ENCODE results near the gene SH2D4B.

The SH2D4B gene

DNA sequence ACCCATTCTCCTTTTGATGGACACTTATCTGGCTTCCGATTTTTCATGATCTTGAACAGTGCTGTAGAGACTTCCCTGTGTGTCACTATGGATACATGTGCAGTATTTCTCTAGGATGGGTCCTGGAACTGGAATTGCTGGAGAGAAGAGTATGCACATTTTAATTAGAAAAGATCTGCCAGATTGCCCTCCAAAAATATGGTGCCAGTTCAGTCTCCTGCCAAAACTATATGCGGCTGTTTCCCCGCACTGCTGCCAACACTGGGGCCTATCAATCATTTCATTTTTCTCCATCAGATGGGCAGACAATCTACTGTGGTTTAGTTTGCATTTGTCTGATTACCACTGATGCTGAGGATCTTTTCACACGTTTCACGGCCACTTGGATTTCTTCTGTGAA is 105.0 kb downstream of the SH2D4B start:
- no peak for DNase-seq (ENCODE audit: low spot score)

DNA sequence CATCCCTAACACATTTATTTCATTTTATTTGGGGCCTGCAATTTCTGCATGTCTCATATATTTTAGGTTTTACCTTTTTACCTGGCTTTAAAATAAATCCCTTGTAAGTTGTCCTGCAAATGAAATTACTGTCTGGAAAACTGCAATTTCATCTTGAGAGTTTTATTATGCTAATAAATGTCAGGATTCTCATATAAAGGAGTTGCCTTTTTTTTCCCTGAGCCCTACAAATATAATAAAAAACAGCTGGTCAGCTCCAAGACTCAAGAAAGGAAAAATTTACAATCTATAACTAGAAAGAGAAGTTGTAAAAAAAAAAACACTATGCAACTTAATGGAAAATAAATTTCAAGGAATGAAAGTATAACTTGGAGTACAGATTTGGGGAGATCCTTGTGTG is 108.7 kb downstream of the SH2D4B start:
- DNase-seq (ENCODE audit: low spot score): no peak

DNA sequence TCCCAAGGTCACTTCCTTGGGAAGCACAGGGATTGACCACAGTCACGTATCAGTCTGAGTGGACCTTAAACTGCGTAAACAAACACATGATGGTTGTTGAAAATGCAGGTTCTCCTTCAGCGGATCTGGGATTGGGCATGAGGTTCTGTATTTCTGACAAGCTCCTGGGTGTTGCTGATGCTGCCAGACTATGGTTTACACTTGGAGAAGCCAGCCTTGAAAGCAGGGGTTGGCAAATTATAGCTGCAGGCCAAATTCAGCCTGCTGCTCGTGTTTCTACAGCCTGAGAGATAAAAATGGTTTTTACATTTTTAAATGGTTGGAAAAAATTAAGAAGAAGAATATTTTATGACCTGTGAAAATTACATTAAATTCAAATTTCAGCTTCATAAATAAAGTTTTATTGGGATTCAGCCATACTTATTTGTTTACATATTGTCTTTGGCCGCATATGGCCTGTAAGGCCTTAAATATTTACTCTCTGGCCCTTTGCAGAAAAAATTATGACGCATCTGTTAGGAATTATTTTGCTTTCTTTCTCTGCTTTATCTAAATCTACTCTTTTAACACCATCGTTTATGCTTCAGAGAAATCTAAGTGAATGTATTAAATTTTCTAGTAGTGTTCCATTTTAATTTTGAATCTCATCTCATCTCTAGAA is 109.6 kb downstream of the SH2D4B start:
- DNase-seq (ENCODE audit: low spot score): no peak

DNA sequence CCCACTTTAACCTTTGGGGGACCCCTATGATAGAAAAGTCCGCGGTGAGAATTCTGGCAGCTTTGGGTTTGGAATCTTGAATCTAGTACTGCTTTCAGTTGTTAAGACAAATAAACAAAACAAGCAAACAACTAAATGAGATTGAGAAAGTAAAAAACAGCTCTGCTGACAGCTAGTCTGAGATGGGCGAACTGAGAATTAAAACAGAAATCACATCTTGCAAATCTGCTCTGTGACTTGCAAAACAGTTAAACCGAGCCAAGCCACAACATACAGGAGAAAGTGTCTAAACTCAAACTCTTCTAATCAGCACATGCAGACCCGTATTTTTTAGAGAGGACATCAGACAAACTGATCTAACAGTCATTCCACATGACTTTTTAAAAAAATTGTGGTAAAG is 110.4 kb downstream of the SH2D4B start:
- DNase-seq (ENCODE audit: low spot score): no peak

DNA sequence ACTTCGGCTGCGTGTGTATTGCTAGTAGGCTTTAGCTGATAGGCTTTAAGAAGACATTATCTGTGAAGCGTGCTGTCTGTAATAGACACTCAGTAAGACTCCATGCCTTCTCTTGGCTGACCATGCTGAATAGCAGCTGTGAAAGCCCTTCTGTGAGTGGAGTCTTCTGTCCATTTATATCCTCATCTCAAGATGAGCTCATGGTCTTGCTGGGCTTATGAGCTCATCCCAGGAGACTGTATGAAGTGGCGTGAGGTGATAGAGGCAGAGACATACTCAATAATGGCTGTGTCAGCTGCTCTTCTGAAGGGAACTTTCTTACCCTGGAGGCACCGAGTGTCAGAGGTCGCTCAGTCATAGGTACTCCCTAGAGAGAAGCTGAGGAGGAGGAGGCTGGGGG is 111.5 kb downstream of the SH2D4B start:
- DNase-seq (ENCODE audit: low spot score): no peak

DNA sequence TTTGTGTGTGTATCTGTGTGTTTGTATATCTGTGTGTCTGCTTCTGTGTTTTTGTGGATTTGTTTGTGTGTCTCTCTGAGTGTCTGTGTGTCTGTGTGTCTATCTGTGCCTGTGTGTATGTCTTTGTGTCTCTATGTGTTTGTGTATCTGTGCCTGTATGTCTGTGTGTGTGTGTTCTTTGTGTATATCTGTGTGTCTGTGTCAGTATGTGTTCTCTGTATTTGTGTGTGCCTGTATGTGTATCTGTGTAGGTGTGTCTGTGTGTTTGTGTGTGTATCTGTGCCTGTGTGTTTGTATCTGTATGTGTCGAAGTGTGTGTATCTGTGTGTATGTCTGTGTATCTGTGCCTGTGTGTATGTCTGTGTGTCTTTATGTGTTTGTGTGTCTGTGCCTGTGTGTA is 118.2 kb downstream of the SH2D4B start:
- DNase-seq (ENCODE audit: low spot score): no peak

DNA sequence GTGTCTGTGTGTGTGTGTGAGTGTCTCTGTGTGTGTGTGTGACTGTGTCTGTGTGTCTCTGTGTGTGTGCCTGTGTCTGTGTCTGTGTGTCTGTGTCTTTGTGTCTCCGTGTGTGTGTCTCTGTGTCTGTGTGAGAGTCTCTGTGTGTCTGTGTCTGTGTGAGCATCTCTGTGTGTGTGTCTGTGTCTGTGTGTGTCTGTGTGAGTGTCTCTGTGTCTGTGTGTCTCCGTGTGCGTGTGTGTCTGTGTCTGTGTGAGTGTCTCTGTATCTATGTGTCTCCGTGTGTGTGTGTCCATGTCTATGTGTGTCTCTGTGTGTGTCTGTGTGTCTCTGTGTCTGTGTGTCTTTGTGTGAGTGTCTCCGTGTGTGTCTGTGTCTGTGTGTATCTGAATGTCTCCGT is 120.4 kb downstream of the SH2D4B start:
- DNase-seq (ENCODE audit: low spot score): no peak

DNA sequence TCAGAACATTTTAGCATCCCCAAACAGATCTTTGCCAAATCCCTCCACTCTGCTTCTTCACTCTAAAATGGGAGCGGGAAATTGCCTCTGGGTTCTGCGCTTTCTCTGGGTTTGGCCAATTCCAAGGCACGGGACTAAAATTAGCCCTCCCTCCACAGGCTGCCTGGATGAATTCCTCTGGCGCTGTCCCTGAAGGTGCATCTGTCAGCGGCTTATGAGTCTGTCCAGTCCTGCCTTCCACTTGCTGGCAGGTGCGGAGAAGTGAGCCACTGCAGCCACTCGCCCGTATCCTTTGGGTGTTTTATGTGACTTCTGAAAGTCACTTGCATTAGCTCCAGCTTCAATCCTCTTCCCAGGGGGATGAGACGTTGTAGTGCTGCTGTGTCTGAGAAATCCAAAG is 121.6 kb downstream of the SH2D4B start:
- no peak for DNase-seq (ENCODE audit: low spot score)

DNA sequence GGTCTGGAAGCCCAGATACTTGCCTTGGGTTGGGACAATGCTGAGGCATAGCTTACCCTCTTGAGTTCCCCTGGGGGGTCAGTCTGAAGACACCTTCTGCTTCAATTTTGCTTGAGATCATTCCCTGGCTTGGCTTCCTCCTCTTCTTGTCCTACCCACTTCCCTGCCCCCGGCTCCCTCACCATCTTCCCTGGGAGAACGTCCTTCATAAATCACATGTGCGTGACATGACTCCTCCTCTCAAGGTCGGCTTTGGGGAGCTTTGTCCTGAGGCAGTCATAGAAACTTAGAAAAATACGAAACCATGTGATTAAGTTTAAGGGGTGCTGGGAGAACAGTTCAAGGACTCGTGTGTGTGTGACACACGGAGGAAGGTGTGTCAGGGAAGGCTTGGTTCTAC is 122.6 kb downstream of the SH2D4B start:
- no peak for DNase-seq (ENCODE audit: low spot score)

DNA sequence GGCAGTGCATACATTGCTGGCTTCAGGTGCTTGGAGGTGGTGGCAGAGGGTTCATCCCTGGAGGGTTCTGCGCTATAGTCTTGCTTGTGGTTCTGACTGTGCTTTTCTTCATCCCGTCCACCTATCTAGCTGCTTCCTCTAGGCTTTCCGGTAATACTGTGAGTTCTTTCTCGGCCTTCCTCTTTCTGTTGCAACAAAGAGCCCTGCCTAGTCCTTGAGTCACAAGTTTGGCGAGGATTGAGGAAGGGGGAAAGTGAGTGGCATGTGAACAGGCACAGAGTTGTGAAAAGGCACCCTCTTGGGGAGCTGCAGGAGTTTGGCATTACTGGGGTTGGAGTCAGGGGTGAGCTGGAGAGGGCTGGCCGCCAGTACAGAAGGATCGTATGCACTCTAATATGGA is 123.0 kb downstream of the SH2D4B start:
- no peak for DNase-seq (ENCODE audit: low spot score)

DNA sequence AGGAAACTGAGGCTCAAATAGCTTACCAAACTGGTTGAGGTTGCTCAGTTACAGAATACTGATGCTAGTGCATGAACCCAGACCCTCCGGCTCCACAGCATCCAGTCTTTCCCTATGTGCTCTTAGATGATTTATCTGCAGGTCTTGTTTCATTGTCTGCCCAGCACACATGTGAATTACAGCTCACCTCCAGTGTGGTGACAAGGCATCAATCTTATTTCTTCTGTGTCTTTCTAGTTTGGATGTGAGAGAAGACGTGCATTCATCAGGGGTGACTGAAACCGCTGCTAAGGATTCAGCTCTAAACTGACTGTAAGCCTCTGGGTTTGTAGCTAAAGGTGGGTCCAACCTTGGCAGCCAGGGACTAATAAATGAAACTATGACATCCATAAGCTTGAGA is 123.8 kb downstream of the SH2D4B start:
- no peak for DNase-seq (ENCODE audit: low spot score)

DNA sequence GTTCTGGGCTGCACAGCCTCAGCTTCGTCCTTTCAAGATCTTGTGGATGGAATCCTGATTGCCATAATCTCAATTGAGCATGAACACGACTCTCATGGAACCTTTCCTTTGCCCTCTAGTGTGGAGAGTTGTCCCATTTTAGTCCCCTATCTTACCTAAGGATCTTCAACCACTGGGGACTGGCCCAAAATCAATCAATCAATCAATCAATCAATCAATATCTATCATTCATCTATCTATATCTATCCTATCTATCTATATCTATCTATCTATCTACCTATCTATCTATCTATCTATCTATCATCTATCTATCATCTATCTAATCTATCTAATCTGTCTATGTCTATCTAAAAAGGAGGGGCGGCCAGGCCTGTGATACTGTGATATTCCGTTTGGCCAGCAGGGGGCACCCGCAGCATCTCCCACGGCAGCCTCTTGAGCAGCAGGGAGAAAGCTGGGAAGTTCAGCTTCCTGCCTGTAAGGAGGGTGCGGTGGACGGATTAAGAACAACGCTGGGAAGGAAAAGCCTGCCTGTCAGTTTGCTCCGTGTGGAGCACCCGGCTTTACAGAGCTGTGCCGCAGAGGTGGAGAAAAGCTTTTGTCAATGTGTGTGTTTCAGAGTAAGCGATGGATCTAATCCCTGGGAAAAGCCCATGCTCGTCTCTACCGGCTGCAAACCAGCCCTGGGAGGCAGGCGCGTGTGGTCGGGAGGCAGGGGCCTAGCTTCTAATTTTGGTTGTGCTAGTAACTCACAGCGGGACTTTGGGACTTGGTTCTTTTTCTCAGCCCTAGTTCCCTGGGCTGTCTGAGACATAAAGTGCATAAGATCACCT is 124.9 kb downstream of the SH2D4B start:
- DNase-seq (ENCODE audit: low spot score): peak; percentile 52

DNA sequence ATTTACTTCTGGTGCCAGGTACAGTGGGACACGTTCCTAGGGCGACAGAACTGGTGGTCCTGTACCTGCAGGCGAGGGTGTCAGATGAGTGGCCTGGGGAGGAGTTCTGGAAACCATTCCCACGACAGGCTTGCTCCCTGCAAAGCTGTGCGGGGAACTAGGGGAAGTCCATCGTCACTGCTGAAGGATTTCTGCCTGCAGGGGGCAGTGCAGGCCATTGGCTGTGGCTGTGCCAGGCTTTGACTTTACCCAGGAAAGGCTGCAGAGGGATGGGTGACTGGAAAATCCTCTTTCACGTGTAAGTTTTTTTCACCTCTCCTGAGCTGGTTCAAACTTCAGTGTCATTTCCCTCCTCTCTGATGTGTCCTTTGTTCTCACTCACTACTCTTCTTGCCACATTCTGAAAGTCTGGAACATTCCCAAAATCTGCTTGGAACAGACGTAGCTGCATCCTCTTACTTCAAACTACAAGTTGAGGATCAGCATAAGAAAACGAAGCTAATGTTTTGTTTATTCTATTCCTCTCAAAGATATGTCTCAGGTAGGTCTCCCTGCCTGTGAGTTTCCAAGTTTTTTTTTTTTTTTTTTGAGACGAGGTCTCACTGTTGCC is 126.5 kb downstream of the SH2D4B start:
- DNase-seq (ENCODE audit: low spot score): peak; percentile 20

DNA sequence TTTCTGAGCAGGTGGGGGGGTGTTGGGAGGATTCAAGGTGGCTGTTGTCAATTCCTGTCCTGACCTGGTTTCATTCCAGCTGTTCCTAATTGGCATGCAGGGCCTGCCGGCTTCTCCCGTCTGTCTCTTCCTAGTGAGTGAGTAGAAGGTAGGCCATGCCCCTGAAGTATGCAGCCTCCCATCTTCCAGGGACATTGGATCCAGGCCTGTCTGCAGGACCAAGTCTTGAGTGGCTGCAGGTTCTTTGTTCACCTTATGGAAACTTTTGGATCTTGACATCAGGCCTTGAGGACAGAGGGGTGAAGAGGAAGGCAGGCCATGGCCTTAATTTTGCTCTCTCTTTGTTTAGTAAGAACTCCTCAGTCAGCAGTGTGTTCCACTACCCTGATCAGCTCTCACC is 131.8 kb downstream of the SH2D4B start:
- DNase-seq (ENCODE audit: low spot score): no peak

DNA sequence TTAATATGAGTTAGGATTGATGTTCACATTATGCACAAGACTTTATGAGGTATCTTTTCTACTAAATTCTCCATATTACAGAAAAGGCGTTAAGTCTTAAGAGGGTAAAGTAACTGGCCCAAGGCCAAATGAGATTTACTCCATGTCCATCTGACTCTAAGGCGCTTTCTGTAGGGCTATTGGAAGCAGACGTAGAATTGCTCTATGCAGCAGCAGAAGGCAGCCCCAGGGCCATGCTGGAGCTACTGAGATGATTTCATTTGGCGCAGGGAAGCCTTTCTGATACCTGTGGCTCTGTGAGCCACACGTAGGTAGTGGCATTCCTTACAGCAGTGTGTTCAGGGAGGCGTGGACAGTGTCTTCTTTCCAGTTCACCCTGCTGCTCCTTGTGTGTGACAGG is 133.1 kb downstream of the SH2D4B start:
- DNase-seq (ENCODE audit: low spot score): no peak

DNA sequence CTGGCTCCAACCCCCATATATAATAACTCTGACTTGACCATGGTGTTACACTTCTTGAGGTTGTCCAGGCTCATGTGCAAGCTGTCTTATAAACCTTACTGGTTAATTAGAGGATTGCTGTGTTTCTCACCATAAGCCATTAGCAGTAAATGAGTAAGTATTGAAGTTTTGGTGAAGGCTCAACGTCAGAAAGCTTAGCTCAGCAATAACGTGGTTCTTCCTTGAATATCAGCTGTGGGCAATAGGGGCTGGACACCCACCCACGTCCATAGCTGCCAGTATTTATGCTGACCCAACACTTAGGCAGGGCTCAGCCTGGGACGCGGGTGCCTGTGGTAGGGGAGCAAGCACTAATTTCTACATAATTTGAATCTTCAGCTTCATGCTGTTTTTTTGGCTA is 134.1 kb downstream of the SH2D4B start:
- no peak for DNase-seq (ENCODE audit: low spot score)

DNA sequence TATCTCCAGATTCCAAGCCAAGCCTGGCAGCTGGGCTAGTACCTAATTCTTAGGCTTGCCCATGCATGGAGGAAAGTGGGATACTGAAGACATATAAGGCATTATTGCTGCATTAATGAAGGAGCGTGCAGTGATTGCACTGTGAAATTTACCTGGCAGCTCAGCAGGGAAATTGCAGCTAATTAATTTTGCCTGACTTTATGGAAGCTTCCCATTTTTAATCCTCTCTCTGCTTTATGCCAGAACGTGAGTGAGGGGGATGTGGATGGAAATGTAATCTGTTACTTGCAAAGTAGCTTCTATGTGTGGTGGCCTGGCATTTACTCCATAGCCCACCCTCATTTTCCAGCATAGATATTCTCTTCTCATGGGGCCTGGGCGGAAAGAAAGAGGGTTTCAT is 134.9 kb downstream of the SH2D4B start:
- DNase-seq (ENCODE audit: low spot score): no peak

DNA sequence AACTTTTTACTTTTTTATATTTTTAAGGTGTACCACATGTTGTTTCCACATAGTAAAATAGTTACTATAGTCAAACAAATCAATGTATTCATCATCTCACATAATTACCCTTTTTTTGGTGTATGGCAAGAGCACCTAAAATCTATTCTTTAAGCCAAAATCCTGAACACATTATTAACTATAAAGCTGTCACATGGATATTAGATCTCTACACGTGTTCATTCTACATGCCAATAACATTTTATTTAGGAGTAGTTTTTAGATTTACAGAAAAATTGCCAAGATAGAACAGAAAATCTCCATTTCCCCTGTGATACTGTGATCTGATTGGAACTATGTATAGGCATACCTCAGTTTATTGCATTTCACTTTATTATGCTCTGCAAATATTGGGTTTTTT is 137.1 kb downstream of the SH2D4B start:
- DNase-seq (ENCODE audit: low spot score): no peak

DNA sequence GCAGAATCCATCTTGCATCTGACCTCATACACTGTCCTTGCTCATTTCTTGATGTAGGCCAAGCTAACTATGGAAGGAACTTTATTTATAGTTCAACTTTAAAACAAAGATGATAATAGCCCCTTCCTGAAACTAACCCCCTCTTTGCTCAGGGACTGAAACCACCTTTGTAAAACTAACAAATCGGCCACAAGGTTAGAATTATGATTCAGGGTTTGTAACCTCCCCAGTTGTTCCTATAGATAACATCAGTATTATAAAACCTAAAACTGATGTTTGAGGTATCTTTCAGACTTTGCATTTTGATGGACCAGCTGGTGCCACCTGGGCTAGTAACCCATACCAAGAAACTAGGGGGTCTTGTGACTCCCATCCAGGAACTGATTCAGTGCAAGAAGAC is 143.4 kb downstream of the SH2D4B start:
- DNase-seq (ENCODE audit: low spot score): no peak

DNA sequence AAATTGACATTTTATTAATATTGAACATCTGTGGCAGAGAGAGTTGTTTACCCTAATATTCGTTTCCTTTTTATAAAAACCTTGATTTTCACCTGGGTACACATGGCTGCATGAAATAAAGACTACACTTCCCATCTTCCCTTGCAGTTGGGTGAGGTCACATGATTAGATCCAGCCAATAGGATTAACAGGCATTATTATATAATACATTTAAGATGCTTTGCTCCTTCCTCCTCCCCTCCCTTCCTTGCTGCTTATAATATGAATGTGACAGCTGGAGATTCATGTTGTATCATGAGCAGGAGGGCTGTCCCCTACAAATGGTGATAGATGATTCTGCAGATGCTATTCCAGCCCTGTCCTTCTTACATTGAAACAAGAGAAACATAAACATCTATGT is 146.6 kb downstream of the SH2D4B start:
- DNase-seq (ENCODE audit: low spot score): peak; percentile 17

DNA sequence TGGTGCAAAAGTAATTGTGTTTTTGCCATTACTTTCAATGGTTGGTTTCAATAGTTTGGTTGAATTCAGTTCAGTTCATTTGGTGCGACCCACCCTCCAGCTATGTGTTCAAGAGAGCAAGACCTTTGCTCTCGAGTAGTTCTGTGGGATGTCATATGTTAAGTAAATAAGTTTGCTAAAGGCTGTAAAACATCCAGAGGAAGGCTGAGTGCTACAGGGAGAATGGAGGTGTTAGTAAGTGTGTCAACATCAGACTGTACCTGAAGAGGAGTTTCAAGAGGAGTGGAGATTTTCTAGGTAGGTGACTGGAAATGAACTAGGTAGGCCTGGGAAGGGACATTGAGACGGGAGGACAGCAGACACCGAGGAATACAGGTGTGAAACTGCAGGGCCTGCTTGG is 147.7 kb downstream of the SH2D4B start:
- DNase-seq (ENCODE audit: low spot score): no peak

DNA sequence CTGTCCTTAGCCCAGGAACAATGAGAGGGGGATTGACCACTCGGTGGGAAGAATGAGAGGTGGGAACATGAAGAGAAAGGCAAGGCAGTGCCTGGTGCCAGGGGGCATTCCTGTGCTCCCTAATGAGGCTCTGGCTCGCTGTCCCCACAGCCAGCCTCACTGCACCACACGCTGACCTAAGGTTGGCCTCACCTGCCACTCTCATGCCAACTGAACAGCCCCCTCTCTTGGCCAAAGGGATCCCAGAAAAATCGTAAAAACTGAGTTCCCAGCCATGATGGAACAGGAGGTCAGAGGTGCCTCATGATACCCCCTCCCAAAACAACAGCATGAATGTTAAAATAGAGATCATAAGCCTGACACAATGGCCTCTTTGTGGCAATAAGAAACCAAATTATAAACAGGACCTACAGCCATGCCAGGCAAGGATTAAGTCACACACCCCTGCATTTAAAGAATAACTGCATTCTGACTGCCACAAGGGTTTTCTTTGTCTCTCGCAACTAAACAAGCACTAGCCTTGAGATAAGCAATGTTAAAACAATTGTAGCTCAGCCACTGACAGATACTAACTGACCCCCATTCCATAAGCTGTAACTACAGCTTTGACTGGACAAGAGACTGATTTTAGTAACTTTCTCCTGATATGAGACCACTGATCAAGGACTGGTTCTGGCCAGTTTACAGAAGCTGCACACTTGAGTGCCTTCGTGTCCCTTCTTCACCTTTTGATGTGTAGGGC is 149.2 kb downstream of the SH2D4B start:
- no peak for DNase-seq (ENCODE audit: low spot score)

DNA sequence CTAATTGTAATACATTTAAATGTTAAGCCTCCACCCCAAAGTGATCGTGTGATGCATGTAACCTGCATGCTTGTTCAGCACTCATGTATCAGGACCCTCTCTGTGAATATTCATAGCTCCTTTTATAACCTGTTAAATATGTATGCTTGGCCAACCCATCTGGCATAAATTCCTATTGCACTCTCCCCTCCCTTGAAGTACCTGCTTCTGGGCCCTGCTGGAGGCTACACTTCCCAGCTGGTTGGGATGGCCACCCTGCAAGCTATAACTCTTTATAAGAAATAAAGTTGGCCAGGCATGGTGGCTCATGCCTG is 149.7 kb downstream of the SH2D4B start:
- DNase-seq (ENCODE audit: low spot score): no peak

Measured in hematopoietic multipotent progenitor cell treated with erythropoietin and hydrocortisone succinate and interleukin-3 and kit ligand, for 17 days (in vitro differentiated cells).